OCI-LY1 (cell line): Measurements from ENCODE around the gene SMYD3.
A peak's percentile ranks its signal among the peaks of the same experiment; 100 is the strongest.

Source experiments
- H2AFZ ChIP-seq: fragments of 200-600 bp; sonication (generic), shearing (Covaris generic); 2 replicates; pipeline ENCODE4 v1.6.0; 2014; ENCODE audit warnings: antibody characterized with exemption, mild to moderate bottlenecking, low read length
- H3F3A ChIP-seq: fragments of 200-600 bp; sonication (generic), shearing (Covaris generic); 2 replicates; pipeline ENCODE4 v1.6.0; 2014; ENCODE audit warnings: mild to moderate bottlenecking, antibody characterized with exemption, low read length, moderate library complexity; ENCODE audit not compliant: insufficient read depth
- H3K27ac ChIP-seq: fragments of 200-600 bp; sonication (generic); 2 replicates; pipeline ENCODE4 v1.5.1; 2014; ENCODE audit warnings: low read length, mixed run types, mild to moderate bottlenecking, low read depth; ENCODE audit not compliant: poor library complexity, severe bottlenecking
- H3K27me3 ChIP-seq: fragments of 200-600 bp; sonication (generic); 2 replicates; pipeline ENCODE4 v1.6.0; 2014; ENCODE audit warnings: antibody characterized with exemption, mild to moderate bottlenecking, low read length, moderate library complexity; ENCODE audit not compliant: insufficient read depth
- H3K36me3 ChIP-seq: fragments of 200-600 bp; sonication (generic); 2 replicates; pipeline ENCODE4 v1.6.1; 2014; ENCODE audit warnings: mild to moderate bottlenecking, antibody characterized with exemption, low read length, moderate library complexity, mixed read lengths; ENCODE audit not compliant: insufficient read depth
- H3K4me1 ChIP-seq: fragments of 200-600 bp; sonication (generic); 2 replicates; pipeline ENCODE4 v1.5.1; 2014; ENCODE audit warnings: mild to moderate bottlenecking, low read length, moderate library complexity; ENCODE audit not compliant: insufficient read depth, severe bottlenecking
- H3K4me2 ChIP-seq: fragments of 200-600 bp; sonication (generic), shearing (Covaris generic); 2 replicates; pipeline ENCODE4 v1.6.1; 2014; ENCODE audit warnings: low read length
- H3K4me3 ChIP-seq: fragments of 200-600 bp; sonication (generic); 2 replicates; pipeline ENCODE4 v1.5.1; 2014; ENCODE audit warnings: low read length, low read depth, mild to moderate bottlenecking, mixed read lengths; ENCODE audit not compliant: poor library complexity, severe bottlenecking
- H3K79me2 ChIP-seq: fragments of 200-600 bp; shearing (Covaris generic); 2 replicates; pipeline ENCODE4 v1.6.1; 2016; ENCODE audit warnings: mixed run types, low read length, mixed read lengths; ENCODE audit not compliant: insufficient read depth
- H3K9ac ChIP-seq: fragments of 200-600 bp; sonication (generic), shearing (Covaris generic); 2 replicates; pipeline ENCODE4 v1.6.1; 2014; ENCODE audit warnings: mild to moderate bottlenecking, low read length, mixed read lengths
- H3K9me2 ChIP-seq: fragments of 200-600 bp; sonication (generic), shearing (Covaris generic); 2 replicates; pipeline ENCODE4 v1.6.1; 2014; ENCODE audit warnings: low read depth, mild to moderate bottlenecking, low read length, mixed read lengths
- H3K9me3 ChIP-seq: fragments of 200-600 bp; shearing (Covaris generic); 2 replicates; pipeline ENCODE4 v1.6.1; 2014; ENCODE audit warnings: low read length, mixed read lengths
- H4K20me1 ChIP-seq: fragments of 200-600 bp; sonication (generic), shearing (Covaris generic); 2 replicates; pipeline ENCODE4 v1.6.0; 2016; ENCODE audit warnings: mild to moderate bottlenecking, low read length; ENCODE audit not compliant: insufficient read depth
- CTCF ChIP-seq: fragments of 200-600 bp; sonication (generic), shearing (Covaris generic); IDR thresholded peaks from 2 replicates; pipeline ENCODE4 v1.5.1; 2017; ENCODE audit warnings: mild to moderate bottlenecking, antibody characterized with exemption, low read length, moderate library complexity, mixed read lengths
- EZH2 ChIP-seq: fragments of 200-600 bp; sonication (generic), shearing (Covaris generic); IDR thresholded peaks from 2 replicates; pipeline ENCODE4 v1.8.0; 2017; ENCODE audit warnings: borderline replicate concordance, mixed run types, mild to moderate bottlenecking, antibody characterized with exemption, low read length, moderate library complexity, mixed read lengths

Gene SMYD3

GRCh38 chr1:246122071-246122470, 385.0 kb downstream of the SMYD3 start:
- Histone ChIP-seq H3F3A (no peaks in the 10 kb centered on the region), H3K4me1 (peaks cover 11% of the 10 kb centered on the region), H3K9me2 (no peaks in the 10 kb centered on the region), H2AFZ (no peak overlapping the region), H3K9me3 (no peaks in the 10 kb centered on the region), H3K9ac (no peak overlapping the region), H4K20me1 (no peaks in the 10 kb centered on the region), H3K79me2 (no peaks in the 10 kb centered on the region), H3K27me3 (no peaks in the 10 kb centered on the region), H3K27ac (no peak overlapping the region), H3K4me2 (no peak overlapping the region), H3K36me3 (no peaks in the 10 kb centered on the region), H3K4me3 (no peak overlapping the region)
- TF ChIP-seq CTCF (no peak), EZH2 (no peak)

- Histone ChIP-seq H3K27ac (no peak overlapping the region), H3K79me2 (no peaks in the 10 kb centered on the region), H2AFZ (no peak overlapping the region), H3K4me3 (no peak overlapping the region), H3K9me2 (no peaks in the 10 kb centered on the region), H3K9me3 (no peaks in the 10 kb centered on the region), H3K27me3 (no peaks in the 10 kb centered on the region), H3K4me1 (peaks cover 16% of the 10 kb centered on the region), H3K36me3 (no peaks in the 10 kb centered on the region), H3F3A (no peaks in the 10 kb centered on the region), H4K20me1 (no peaks in the 10 kb centered on the region), H3K9ac (no peak overlapping the region), H3K4me2 (no peak overlapping the region)
- no peak for TF ChIP-seq EZH2
Measured at GRCh38 chr1:246121533-246121932, 385.5 kb downstream of the SMYD3 start.

DNA sequence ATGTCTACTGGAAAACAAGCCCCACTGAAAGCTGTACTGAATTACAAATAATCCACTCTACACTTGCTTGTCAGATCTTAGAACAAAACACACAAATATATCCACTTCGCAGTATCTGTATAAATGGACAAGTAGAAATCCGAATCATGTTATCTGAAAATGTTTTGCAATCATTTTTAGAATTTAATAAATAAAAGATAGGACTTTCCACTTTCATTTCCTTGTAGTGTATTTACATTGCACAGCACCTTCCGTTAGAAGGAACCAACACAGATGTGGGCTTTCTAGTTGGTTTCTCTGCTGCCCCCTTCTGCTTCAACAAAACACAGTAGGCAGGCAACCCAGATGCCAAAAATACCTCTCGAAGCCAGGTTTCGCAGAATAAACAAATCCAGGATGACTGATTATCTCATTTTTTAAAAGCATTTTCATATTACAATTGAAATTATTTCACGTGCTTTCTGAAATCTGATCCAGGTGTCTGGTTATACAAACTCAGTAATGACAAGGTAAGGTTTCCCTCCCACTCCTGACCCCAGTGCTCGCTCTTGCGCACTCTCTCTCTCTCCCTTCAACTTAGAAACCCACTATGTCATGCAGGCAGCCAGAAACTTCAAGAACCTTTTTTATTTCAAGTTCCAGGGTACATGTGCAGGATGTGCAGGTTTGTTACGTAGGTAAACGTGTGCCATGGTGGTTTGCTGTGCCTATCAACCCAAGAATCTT, 389.9 kb downstream of the SMYD3 start:
- Histone ChIP-seq H4K20me1 (no peaks in the 10 kb centered on the region), H3K4me3 (peak overlapping the region; percentile 39), H3K79me2 (no peaks in the 10 kb centered on the region), H3K9me3 (no peaks in the 10 kb centered on the region), H3K4me2 (peak overlapping the region; percentile 64), H2AFZ (peak overlapping the region; percentile 30; the same call in 1 of the 2 replicates), H3K27me3 (no peaks in the 10 kb centered on the region), H3K36me3 (no peaks in the 10 kb centered on the region), H3F3A (no peaks in the 10 kb centered on the region), H3K9me2 (no peaks in the 10 kb centered on the region), H3K27ac (peak overlapping the region; percentile 74), H3K4me1 (peaks cover 32% of the 10 kb centered on the region), H3K9ac (peak overlapping the region; percentile 38)
- no peak for TF ChIP-seq EZH2
- TF ChIP-seq CTCF = peak; percentile 53; the same call in 1 of the 2 replicates

GRCh38 chr1:246114369-246114768, 392.7 kb downstream of the SMYD3 start:
- no peaks in the 10 kb centered on the region for H3K36me3 ChIP-seq
- H3K27me3 ChIP-seq = no peaks in the 10 kb centered on the region
- no peak overlapping the region for H3K4me3 ChIP-seq
- no peak overlapping the region for H3K9ac ChIP-seq
- no peaks in the 10 kb centered on the region for H4K20me1 ChIP-seq
- no peak overlapping the region for H3K27ac ChIP-seq
- no peak overlapping the region for H3K4me2 ChIP-seq
- TF ChIP-seq EZH2 (no peak), CTCF (no peak)
- H3K9me2 ChIP-seq = no peaks in the 10 kb centered on the region
- no peaks in the 10 kb centered on the region for H3K79me2 ChIP-seq
- no peaks in the 10 kb centered on the region for H3F3A ChIP-seq
- no peak overlapping the region for H2AFZ ChIP-seq
- H3K4me1 ChIP-seq = peaks cover 32% of the 10 kb centered on the region
- H3K9me3 ChIP-seq = no peaks in the 10 kb centered on the region
